ENCODE measurements around the gene PEX26.
"Not testable (repeated sequence)": the region's sequence is repeated elsewhere in the genome, so short reads cannot be mapped to it uniquely, and the experiment has no call there.

PEX26 gene

GRCh38 chr22:18101536-18101935 lies 23.7 kb downstream of the PEX26 start:
- no peak for DNase-seq

GRCh38 chr22:18103527-18104269 lies 25.9 kb downstream of the PEX26 start:
- no peak for DNase-seq

- DNase-seq, result no peak
These were observed 26.8 kb downstream of the PEX26 start for GRCh38 chr22:18104566-18104965.

- not testable (repeated sequence) for DNase-seq
These were observed 28.2 kb downstream of the PEX26 start for GRCh38 chr22:18105981-18106380.

- not testable (repeated sequence) for DNase-seq
These were observed 29.0 kb downstream of the PEX26 start for GRCh38 chr22:18106550-18107341.

GRCh38 chr22:18108187-18108586 lies 30.4 kb downstream of the PEX26 start:
- no peak for DNase-seq

- no peak for DNase-seq
These were observed 31.8 kb downstream of the PEX26 start for GRCh38 chr22:18109410-18110193.

- peak in 1 of 4 experiments; percentile 18 for DNase-seq
These were observed 32.6 kb downstream of the PEX26 start, which contains the start of gene TUBA8 for GRCh38 chr22:18110194-18110953. TUBA8 (plus strand) TSS chr22:18110809; CDS start chr22:18110866, 57 bp downstream.

GRCh38 chr22:18110954-18111758 lies 33.4 kb downstream of the PEX26 start:
- no peak for DNase-seq

- DNase-seq, result no peak
These were observed 34.1 kb downstream of the PEX26 start for GRCh38 chr22:18111759-18112330.

- no peak for DNase-seq
These were observed 34.6 kb downstream of the PEX26 start for GRCh38 chr22:18112440-18112839.

GRCh38 chr22:18113680-18114394 lies 36.0 kb downstream of the PEX26 start:
- no peak for DNase-seq

- no peak for DNase-seq
These were observed 36.7 kb downstream of the PEX26 start for GRCh38 chr22:18114495-18114894.

- no peak for DNase-seq
These were observed 37.3 kb downstream of the PEX26 start for GRCh38 chr22:18114976-18115652.

- no peak for DNase-seq
These were observed 38.1 kb downstream of the PEX26 start for GRCh38 chr22:18115906-18116371.

GRCh38 chr22:18116634-18117033 lies 38.8 kb downstream of the PEX26 start:
- DNase-seq, result no peak

GRCh38 chr22:18118345-18118915 lies 40.6 kb downstream of the PEX26 start:
- DNase-seq, result no peak

GRCh38 chr22:18119409-18120110 lies 41.8 kb downstream of the PEX26 start:
- no peak for DNase-seq

- no peak for DNase-seq
These were observed 43.1 kb downstream of the PEX26 start for GRCh38 chr22:18120857-18121256.

Measured in activated naive CD4-positive, alpha-beta T cell (primary cell).